Stimulated activated CD4-positive, alpha-beta T cell treated with anti-CD3 and anti-CD28 coated beads, Interleukin-4, amount 100 ng/mL, for 1 hour (primary cell): ENCODE results near the gene CTDSPL.

Experiments
- DNase-seq: peaks from one replicate; pipeline ENCODE4 v3.0.0-alpha.2; 2020

CTDSPL gene

DNA sequence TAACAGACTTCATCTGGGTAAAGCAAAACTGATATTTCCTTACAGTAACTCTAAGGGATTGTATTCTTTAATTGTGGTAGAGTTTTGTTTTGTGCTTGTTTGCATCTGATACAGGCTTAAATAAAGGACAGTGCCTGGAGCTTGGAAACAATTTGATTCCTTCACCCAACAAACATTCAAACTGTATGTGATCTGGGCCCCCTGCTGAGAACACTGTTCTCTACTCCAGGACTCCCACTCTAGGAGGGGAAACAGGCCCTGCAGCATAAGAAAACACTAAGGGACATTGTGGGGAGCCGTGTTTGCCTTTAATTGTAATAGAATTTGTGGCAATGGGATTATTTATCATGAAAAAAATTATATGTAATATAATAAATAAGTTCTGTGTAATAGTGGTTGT lies 56.9 kb downstream of the CTDSPL start:
- no peak for DNase-seq

DNA sequence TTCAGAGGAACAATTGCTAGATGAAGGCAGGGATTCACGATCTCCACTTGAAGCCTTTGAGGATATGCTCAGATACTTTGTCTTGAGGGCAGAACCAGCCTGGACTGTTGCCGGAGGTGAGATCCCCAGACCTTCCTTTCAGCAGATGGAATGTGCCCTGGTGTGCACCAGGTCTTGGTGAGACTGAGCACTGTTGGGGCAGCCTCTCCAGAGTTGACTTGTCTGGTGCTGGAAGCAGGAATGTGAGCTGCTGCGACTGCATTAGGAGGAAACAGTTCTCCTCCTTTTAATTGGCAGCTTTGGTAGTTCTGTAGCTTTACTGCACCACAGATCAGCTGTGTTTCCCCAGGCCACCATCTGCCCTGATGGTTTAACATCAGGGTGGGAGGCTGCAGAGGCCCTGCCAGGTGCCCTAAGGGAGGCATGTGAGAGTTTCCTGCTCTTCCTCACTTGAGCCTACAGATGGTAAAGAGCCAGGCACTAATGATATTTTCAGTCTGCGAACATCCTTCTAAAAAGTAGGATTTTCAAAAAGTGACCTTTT lies 58.5 kb downstream of the CTDSPL start:
- DNase-seq: no peak

DNA sequence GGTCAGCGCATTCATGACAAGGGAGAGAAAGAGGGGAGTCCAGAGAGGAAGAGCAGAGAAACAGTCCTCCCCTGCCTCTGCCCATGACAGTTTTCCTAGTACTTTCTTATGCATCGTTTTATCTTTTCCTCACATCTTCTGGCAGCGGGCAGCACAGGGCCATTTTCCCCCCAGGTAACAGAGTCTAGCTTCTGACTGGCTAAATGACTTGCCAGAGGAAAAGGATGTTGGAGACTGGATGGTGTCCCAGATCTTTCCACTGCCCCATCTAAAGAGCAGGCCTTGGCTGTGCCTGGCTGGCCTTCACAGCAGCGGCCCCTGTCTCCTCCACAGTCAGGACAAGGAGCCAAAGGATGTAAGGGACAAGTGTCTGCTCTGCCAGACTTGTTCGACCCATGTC lies 59.3 kb downstream of the CTDSPL start:
- no peak for DNase-seq

DNA sequence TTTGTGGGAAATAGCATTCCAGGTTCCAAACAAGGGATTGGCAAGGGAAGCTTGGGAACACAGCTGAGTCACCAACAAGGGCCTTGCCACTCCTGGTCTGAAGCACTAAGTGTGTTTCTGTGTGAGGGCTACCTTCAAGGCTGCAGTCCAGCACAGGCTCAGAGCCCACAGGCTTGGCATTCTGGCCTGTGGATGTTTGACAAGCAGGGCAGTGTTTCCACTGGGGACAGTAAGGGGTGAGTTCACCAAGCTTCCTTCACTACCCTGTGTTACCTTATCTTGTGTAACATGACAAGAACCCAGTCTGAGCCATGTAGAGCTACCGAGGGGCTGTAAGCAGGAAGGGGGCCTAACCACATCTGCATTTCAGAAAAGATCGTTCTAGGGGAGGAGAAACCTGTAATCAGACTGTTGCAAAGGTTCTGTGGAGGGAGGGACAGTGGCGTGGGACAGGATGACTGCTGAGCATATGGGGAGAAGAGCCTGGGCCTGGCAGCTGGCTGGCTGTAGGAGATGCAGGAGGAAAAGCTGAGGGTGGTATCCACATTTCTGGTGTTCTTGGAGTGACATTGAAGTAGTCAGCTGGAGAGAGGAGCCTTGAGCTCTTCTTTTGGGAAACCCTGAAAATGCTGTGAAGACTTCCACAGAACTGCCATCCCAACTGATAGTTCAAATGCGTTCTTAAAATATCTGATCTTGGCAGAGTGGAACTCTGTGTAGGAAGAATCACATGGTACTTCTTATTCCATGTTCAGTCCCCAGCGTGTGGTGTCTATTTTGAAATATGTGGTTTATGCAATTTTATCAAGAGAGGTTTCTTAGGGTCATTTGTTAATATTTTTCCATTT lies 61.3 kb downstream of the CTDSPL start:
- DNase-seq: no peak

DNA sequence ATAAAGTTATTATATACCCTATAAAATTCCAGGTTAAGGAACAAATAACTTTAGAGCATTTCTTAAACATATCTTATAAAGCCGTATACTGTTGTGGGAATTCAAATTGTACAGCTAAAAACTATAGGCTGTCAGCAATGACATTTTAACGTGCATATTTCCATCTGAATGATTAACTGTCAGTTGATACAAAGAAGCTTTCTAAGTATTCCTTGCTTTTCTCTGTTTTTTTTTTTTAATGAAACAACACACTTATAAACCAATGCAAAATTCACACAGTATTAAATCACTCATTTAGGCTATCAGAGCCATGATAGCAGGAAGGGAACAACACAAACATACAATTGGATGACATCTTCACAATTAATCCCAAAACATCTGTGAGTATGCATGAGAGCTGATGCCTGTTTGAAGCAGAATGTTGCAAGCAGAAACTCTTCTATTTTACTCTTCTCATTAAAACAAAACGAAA lies 61.9 kb downstream of the CTDSPL start:
- no peak for DNase-seq

DNA sequence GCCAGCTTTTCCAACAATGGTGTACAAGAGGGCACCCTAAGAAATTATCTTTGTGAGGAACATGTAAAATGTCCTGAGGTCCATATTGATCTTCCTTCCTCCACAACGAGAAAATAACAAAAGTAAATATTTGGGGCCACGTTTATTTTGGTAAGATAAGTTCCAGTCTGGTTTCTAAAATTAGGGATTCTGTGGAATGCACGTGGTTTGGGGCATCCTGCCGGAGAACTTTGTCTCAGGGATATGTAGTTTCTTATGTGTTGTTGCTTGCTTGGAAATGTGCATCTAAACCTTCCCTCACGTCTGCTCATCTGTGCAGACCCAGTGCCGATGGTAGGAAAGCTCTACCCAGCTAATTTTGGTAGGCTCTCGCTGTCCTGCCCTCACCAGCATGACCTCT lies 62.8 kb downstream of the CTDSPL start:
- no peak for DNase-seq

DNA sequence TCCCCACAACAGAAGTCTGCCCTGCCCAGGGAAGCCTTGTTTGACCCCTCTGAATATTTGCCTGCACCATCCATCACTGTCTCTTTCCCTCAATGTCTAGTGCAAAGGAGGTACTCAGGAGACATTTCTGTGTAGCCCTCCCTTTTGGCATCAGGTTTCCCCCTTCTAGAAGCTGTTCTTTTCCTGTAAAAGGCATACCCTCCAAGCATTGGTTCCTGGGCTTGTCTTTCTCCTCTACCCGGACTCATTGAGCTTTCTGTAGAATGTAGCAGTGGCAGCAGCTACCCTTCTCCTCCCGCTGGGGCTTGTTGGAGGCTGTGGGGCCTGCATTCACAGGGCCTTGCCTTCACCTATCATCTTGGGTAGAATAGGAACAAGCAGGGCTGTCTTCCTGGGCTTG lies 63.5 kb downstream of the CTDSPL start:
- no peak for DNase-seq

DNA sequence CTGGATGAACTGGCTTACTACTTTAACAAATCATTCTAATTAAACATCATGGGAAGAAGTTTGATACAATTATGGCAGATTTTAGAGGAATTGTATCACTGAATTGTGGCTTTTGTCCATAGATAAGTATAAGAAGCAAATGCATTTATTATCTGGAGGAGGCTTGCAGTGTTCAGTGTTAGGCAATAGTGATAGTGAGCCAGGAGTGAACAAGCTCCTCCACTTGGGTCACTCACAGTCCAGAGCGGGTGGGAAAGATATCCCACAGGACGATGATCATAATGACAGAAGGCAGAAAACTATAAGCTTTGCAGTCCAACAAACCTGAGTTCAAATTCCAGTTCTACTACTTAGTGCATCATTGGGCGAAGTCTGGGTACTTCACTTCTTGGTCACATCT lies 64.9 kb downstream of the CTDSPL start:
- DNase-seq: no peak

DNA sequence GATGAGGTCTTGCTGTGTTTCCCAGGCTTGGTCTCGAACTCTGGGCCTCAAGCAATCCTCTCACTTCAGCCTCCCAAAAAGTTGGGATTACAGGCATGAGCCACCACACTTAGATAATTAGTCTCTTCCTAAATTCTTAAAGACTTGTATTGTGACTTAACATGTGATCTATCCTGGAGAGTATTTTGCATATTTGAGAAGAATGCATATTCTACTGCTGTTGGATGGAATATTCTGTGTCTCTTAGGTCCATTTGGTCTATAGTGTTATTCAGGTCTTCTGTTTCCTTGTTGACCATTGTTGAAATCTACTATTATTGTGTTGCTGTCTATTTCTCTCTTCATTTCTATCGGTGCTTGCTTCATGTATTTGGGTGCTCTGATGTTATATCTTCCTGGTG lies 68.8 kb downstream of the CTDSPL start:
- DNase-seq: no peak

DNA sequence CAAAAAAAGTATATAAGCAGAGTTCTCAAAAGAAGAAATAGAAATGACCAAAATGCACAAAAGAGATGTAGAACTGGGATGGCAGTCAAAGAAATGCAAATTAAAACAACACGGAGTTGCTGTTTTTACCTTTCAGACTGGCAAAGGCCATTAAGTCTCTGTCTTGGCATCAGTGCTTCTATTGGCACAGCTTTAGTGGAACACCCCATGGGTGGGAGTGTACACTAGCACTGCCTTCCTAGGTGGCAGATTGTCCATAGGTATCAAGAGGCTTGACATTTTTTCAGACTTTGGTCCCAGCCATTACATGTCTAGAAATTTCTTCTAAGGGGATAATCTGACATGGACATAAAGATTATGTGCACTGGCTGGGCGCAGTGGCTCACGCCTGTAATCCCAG lies 70.8 kb downstream of the CTDSPL start:
- DNase-seq: no peak

DNA sequence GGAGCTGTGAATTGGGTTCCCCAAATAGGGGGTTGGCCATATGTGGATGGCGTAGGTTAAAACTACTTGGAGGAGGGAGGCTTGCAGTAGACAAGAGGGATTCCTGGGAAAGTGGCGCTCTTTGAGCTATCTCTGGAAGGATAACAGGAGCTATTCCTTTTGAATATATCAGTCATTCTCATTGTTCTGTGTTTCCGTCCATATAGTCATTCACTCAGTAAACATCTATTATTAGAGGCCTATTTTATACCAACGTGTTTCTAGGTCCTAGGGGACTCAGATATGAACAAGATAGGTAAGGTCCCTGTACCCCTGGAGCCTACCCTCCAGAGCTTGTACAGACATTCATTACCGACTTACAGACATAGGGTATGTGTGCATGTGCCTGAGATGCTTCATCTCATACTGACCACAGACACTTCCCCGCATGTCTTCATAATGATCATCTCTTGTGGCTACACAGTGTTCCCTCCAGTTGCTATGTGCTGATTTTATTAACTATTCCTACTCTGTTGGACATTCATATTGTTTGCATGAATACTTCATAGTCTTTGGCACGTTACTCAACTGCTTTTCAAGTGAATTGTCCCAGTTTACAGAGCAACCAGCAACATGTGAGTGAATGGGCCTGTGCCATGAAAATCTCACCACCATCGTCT lies 73.1 kb downstream of the CTDSPL start:
- DNase-seq: no peak

DNA sequence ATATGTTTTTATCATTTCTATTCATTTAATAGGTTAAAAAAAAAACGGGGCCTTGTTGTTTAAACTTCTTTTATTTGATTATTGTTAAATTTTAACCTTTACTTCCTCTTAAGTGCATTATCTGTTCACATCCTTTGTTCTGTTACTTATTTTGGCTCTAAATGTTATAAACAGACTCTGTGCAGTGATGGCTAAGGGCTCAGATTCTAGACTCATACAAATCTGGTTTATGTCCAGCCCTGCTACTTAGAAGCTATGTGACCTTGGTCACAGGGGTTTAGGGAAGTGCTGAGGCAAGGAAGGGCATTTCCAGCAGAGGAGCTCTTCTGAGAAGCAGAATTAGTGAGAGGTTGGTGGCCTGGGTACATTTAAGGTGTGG lies 73.6 kb downstream of the CTDSPL start:
- no peak for DNase-seq

DNA sequence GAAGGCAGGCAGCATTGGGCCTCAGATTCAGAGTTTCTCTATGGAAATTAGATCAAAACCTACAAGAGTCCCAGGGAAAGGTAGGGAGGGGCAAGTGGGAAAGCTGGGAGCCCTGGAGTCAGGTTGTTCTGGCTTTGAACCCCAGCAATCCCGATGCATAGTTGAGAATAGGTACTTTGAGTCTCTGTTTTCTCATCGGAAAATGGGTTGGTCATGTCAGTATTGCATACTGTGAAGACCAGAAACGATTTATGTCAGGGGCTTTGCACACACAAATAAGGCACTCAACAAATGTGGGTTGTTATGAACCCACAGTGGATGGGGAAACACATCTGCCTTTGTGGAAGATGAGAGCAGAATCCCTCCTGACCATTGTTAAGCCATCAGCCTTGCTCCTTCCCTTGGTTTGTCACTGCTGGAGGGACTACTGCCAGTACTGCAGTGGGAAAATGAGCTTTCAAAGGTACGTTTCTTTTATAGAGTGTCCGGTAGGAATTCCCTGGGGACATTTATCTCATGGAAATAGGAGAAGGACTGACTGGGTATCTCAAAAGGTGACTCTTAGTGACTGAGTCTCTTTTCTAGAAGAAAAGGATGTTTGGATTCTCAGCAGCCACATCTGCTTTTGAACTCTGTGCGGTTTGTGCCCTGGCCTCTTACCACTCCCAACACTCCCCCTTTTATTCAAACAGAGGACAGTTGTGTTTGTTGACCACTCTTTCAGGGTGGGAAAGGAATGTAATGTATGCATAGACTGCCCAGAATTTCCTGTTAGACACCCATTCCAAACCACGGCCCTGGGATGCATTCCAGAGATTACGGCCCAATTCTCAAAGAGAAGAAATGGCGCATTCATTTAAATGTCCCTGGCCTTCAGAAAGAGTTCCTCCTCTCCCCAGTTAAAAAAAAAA lies 74.3 kb downstream of the CTDSPL start:
- no peak for DNase-seq

DNA sequence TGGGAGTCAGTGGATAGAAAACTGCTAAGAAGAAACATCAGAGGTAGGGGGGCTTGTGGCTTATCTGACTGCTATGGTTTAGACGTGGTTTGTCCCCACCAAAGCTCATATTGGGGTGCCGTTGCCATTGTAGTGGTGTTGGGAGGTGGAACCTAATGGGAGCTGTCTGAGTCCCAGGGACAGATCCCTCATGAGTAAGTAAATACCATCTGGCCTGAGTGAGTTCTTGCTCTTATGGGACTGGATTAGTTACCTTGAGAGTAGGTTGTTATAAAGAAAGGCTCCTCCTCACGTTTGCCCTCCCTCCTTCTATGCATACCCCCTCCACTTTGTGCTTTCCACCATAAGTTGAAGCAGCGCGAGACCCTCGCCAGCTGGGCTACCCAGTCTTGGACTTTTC lies 75.5 kb downstream of the CTDSPL start:
- no peak for DNase-seq

DNA sequence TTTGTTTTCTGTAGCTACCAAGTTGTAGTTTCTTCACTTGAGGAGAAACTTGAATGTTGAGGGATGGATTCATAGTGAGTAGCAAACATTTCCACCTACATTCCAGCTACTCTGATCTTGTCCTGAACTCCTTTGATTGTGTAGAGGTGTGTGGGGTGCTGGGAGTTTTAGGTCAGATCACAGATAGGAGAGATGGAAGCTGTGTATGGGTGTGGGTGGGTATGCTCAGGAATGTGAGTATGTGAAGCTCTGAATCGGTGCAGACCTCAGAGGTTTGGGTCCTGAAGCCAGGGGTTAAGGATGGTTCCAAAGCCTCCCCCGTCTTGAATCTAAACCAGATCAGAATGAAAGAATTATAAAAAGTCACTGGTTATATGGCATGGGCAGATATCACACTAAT lies 76.3 kb downstream of the CTDSPL start:
- DNase-seq: no peak

DNA sequence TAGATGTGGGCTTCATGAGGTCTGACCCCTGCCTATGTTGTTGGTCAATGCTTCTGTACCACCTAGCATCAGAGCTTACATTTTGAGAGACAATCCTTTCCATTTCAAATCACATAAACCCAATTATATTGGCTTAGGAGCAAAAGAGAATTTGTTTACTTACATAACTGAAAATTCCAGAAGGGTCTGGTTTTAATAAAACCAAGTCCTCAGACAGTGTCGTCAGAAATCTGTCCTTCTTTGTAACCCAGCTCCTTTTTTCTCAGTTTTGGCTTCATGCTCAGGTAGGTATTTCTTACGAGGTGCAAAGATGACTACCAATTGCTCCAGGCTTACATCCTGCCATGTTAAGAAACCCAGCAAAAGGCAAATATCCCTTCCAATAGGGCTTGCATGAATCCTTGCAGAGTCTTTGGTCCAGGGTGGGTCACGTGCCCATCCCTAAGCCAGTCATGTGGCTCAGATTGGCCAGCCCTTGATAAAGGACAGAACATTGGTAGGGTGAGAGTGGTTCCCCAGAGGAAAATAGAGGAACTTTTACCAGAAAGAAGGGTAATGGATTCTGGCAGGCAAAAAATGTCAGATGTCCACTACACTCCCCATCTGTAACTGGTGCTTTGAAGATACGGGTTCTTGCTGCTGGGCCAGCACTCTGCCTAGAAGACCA lies 78.7 kb downstream of the CTDSPL start:
- DNase-seq: no peak

DNA sequence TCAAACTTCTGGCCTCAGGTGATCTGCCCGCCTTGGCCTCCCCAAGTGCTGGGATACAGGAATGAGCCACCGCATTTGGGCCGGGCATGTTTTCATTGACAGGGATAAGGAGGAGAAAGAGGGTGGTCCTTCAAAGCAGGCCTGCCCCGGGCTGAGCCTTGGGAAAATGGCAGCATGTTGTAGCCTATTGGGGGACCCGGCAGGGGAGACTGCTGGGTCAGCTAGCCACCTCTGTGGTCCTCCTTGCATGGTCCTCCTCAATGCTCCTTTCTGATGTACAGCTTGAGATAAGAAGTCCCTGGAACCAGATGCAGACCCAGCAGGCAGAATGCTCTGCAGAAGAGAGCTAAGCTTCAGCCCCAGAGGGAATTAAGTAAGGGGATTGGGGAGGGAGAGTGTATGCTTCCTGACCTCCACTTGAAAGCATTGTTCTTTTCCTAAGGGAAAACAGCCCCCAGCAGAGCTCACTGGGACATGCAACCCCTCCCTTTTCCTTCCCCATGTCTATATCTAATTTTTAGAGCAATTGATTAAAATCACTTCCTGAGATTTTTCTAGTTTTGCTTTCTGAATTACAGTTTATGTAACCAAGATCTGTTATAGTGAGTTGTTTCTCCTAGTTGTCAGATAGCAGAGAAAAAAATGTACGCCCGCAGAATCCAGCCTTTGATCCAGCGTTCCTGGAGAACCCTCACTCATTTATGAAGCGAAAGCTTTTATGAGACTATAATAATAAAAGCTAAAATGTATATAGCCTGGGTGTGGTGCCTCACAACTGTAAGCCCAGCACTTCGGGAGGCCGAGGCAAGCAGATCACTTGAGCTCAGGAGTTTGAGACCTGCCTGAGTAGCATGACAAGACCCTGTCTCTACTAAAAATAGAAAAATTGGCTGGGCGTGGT lies 80.2 kb downstream of the CTDSPL start:
- DNase-seq: no peak

DNA sequence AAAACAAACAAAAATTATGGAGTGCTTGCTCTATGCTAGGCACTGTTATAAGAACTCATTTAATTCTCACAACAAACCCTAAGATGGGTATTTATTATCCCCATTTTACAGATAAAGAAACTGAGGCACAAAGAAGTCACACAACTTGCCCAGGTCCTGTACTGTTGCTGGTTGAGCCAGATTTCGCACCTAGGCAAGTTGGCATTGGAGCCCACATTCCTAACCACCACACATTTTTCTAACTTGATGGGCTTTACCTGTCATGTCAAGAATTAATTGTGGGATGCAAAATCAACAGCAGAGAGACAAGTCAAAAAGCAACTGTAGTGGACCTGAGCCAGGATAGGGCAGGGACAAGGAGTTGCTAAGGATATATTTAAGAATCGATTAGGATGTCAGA lies 81.0 kb downstream of the CTDSPL start:
- no peak for DNase-seq

DNA sequence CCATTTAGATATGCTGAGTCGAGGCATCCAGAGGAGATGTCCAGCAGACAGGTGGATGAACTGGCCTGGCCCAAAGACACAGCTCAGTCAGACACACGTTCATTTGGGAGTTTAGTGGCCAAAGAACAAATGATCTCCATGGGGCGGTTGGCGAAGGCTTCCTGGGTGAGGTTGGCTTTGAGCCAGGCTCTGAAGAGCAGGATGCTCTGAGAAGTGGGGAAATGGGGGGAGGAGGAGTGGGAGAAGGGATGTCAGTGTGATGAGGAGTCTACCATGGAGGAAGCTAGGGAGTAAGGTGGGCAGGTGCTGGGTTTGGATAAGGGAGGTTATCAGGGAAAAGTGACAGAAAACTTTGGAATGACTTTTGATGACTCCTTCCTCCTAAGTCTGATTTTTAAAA lies 81.4 kb downstream of the CTDSPL start:
- no peak for DNase-seq

DNA sequence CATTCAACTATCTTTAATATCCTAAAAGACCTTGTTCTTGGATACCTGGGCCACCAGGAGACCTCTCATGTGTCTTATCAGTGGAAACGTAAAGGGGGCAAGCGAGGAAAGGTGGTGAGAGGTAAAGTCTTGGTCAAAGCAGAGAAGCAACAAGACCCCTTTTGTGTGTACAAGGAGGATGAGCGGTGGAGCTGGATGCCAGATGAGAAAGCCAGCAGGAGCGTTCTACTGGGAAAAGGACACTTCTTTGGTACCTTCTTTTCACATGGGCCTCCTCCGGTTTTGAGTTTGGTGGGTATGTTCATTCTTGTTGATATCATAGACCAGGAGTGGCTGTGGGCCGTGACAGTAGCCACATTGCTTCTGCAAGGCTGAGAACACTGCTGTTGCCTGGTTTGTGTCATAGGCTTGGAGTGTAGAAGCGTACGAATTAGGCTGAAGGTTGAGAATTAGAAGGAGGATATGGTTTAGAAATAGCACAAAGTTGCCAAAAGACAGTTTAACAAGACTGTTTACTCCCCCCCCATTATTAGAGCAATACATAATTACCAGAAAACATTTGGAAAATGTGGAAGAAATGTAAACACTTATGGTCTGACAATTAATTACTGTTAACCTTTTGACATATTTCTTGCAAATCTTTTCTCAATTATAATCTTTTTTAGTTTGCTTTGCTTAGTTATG lies 82.1 kb downstream of the CTDSPL start:
- DNase-seq: no peak

DNA sequence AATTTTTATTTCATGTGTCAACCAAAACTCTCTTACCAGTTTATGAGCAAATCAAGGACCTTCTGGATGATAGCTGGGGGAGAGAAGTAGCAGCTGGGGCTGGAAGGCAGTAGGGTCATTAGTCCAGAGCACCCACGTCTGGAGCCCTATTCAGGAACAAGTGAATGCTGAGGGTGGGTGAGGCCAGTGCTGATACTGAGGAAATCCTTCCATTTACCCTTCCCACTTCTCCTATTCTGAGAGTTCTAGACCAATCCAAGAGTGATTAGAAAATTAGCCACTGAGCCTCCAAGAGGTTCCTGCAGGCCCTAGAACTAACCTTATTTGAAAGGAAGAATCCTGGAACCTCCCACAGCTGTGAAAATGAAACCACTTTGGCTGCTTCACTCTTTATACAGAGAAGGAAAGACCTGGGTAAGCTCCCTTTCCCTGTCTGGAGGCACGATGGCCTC lies 82.7 kb downstream of the CTDSPL start:
- no peak for DNase-seq
